ENCODE measurements around the gene C1orf50.
A peak's percentile ranks its signal among the peaks of the same experiment; 100 is the strongest.
"Not testable (repeated sequence)": the region's sequence is repeated elsewhere in the genome, so short reads cannot be mapped to it uniquely, and the experiment has no call there.

C1orf50 gene

DNA sequence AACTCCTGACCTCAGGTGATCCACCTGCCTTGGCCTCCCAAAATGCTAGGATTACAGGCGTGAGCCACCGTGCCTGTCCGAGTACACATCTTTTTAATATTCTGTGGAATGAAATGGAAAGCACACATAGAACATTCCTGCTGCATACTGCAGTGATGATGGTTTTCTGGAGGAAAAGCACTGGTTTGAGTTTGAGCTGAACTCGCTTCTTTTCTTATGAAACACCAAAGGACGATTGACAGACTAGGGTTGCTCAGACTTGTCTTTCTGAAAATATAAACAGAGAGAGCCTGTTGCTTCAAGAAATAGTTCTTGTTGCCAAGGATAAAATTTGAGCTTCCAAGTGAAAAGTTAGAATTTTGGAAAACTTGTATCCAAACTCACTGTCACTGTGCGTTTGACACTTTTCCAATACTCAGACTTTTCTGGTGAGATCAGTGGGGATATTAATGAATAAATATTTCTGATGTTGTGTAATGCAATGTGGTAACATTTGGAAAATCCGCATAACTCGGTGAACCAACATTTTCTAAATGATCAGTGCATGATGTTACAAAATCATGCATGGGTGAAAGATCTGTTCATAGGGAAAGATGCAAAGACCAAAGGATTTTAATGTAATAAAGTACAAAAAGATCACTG, 34.9 kb downstream of the C1orf50 start:
- DNase-seq (ENCODE audit: low read depth in 2 of 2): no peak

DNA sequence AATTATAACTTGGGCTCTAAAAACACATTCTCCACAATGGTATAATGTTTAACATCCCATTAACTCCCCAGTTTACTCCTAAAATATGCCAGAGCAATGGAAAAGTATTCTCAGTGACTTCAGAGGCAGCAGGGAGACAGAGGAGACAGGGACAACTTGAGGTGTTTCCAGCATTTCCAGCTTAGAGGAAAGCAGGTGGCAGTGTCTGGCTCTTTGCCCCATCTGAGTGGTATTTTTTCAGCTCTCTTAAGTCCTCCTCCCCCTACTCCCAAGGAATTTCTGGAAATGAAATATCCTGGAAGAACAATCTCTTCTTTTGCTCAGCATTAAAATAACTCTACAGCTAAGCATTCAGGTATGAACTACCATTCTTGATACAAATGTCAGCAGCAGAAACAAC, 39.1 kb downstream of the C1orf50 start:
- no peak for DNase-seq (ENCODE audit: low read depth in 2 of 2)

DNA sequence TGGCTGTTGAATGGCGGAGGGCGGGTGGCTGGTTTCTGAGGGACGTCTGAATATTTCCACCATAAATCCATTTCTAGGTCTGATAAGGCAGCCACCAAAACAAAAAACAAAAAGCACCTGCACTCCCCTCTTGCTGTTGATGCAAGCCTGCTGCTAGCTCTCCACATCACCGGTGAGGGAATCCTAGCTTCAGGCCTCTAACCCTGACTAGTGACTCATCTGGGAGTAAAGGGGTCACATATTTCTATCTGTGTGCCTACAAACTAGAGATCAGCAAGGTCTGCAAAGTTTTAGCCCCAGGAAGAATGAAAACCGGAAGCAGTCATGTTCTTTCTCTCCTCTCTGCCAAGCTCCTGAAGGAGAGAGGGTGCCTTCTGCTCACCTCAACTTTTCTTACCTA, 39.5 kb downstream of the C1orf50 start:
- no peak for DNase-seq (ENCODE audit: low read depth in 2 of 2)

- no peak for DNase-seq (ENCODE audit: low read depth in 2 of 2)
Measured at GRCh38 chr1:42807056-42807668, 40.1 kb downstream of the C1orf50 start.

- DNase-seq (ENCODE audit: low read depth in 2 of 2): not testable (repeated sequence)
Measured at GRCh38 chr1:42814815-42815214, 47.8 kb downstream of the C1orf50 start.

- no peak for DNase-seq (ENCODE audit: low read depth in 2 of 2)
Measured at GRCh38 chr1:42815941-42816584, 49.0 kb downstream of the C1orf50 start.

DNA sequence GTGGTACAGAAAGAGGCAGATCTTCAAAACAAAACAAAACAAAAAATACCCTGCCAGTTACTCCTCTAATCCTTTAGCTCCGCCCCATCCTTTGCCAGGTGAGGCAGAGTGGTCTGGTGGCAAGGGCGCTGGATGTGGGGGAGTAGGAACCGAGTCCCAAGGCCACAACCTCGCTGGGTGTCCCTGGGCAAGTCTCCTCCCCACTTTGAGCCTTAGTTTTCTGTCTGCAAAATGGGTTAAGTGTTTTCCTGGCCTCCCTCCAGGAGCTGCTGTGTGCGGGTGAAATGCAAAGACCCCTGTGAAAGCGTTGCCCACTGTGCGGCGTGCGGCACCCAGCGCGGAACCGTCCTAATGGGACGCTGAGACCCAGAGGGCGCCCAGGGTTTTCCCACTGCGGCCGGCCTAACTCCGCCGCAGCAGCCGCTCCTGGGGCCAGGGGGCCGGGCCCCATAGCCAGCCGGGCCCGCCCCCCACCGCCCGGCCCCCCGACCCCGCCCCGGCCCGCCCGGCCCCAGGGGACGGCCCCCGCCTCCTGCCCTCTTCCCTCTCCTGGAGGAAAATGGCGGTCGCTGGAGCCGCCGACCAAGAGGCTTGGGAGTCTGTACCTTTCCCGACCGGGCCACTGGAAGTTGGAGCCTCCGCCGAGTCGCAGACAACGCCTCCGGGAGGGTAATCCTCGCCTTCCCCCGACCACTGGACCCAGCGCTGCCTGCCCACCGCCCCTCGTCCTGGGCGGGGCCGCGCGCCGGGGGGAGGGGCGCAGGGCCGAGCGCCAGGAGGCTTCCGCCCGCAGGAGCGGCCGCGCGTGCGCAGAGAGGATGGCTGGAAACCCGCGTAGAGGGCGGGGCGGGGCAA, 49.8 kb downstream of the C1orf50 start, which contains the start of the genes ERMAP and SVBP:
TSS of gene ERMAP (plus strand) at position 538 of the 855 bp plus-strand sequence. CDS start 13,327 bp downstream, outside the sequence.
TSS of gene SVBP (minus strand) at position 813 of the 855 bp plus-strand sequence. CDS start 853 bp downstream, outside the sequence.
- peak; percentile 94 to 97 for DNase-seq (ENCODE audit: low read depth in 2 of 2)

- no peak for DNase-seq (ENCODE audit: low read depth in 2 of 2)
Measured at GRCh38 chr1:42817440-42817767, 50.4 kb downstream of the C1orf50 start.

DNA sequence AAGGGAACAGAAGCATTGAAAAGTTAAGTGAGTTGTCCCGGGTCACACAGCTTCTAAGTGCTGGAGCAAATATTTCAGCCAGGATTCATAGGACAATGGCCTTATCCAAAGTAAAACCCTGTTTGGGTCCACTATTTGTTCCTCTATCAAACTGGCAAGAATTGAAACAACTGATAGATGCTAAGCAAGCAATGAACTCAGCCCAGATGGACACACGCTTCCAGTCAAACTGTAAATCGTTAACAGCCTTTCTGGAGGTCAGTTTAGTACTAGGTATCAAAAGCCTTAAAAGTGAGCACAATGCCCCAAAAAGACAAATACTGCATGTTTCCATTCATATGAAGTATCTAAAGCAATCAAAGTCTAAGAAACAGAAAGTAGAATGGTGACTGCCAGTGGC, 50.9 kb downstream of the C1orf50 start:
- DNase-seq (ENCODE audit: low read depth in 2 of 2): no peak

DNA sequence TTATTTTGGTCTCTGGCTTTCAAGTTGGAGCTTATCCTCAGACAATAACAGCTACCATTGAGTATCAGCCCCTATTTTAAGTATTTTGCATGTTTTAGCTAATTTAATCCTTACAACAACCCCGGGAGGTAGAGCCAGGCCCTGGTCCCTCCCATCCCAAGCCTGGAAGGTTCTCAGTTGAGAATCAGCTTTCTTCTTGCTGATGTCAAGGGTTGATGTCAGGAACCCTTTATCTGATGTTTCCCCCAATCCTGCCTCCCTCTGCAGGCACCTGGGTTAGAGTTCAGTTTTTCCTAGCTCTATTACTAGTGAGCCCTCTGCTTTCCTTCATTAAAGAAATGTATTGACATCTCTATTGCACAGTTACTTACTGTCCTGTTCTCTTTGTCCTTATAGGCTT, 53.8 kb downstream of the C1orf50 start:
- no peak for DNase-seq (ENCODE audit: low read depth in 2 of 2)

- DNase-seq (ENCODE audit: low read depth in 2 of 2): no peak
Measured at GRCh38 chr1:42821690-42822089, 54.6 kb downstream of the C1orf50 start.

DNA sequence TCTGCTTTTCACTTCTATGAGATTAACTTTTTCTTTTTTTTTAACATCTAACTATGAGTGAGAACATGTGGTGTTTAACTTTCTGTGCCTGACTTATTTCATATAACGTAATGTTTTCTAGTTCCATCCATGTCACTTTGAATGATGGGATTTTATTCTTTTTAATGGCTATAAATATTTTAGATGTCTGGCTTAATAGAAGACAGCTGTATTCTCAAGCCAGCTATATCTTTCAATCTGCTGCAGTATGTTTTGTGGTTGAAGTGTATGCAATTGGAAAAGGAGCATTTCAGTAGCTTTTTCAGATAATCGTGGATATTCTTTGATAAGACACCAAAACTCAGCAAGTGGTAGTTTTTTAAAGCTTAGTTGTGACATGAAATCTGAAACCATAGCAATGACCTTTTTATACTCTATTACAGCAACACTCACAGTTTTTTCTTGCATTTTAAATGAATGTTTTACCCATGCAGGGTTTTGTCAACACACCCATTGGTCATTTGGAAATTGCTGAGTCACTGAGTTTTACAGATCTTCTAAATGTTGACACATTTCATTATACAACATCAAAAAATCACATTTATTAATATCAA, 55.8 kb downstream of the C1orf50 start:
- no peak for DNase-seq (ENCODE audit: low read depth in 2 of 2)

GRCh38 chr1:42824481-42825035, 57.5 kb downstream of the C1orf50 start:
- DNase-seq (ENCODE audit: low read depth in 2 of 2): no peak

GRCh38 chr1:42825036-42825851, 58.2 kb downstream of the C1orf50 start:
- DNase-seq (ENCODE audit: low read depth in 2 of 2): no peak

Measured in stimulated activated CD8-positive, alpha-beta memory T cell treated with anti-CD3 and anti-CD28 coated beads, Interleukin-2, amount 100 ng/mL, for 48 hours (primary cell).